ENCODE results near the gene ADAMTS10. TPM values are rescaled to one million over a fixed set of nuclear protein-coding genes. Genes with fewer than 3 reads are reported as not detected.
"Not testable (repeated sequence)": the region's sequence is repeated elsewhere in the genome, so short reads cannot be mapped to it uniquely, and the experiment has no call there.

ADAMTS10 gene
- total RNA-seq, 4 donors from 2014 or later: 16.7 to 46.7 (median 22.5) TPM

DNA sequence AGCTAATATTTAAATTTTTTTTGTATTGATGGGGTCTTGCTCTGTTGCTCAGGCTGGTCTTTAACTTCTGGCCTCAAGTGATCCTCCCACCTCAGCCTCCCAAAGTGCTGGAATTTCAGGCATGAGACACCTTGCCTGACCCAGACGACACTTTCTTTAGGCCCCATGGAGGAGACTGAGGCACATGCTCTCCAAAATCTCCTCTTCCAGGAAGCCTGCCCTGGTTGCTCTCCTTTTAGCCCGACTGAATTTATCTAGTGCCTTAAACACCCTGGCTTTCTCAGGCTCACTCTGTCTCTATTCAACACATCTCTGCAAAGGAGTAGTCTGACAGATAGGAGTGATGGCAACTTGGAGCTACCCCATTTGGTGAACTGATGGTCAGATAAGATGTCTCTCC lies 52.2 kb downstream of the ADAMTS10 start:
- DNase-seq (ENCODE audit: low spot score) (no peak), ATAC-seq (ENCODE audit: low FRiP score) (no peak)
- no peak for TF ChIP-seq CTCF (IDR thresholded peaks at IDR 0.05)

- TF ChIP-seq CTCF (IDR thresholded peaks at IDR 0.05): no peak
Observed at GRCh38 chr19:8557642-8558238, 52.8 kb downstream of the ADAMTS10 start.

GRCh38 chr19:8553729-8554128 lies 56.8 kb downstream of the ADAMTS10 start:
- not testable (repeated sequence) for ATAC-seq (ENCODE audit: low FRiP score); DNase-seq (ENCODE audit: low spot score)

More at GRCh38 chr19:8557642-8558238, 52.8 kb downstream of the ADAMTS10 start:
- DNase-seq (ENCODE audit: low spot score): no peak
- ATAC-seq (ENCODE audit: low FRiP score): no peak

DNA sequence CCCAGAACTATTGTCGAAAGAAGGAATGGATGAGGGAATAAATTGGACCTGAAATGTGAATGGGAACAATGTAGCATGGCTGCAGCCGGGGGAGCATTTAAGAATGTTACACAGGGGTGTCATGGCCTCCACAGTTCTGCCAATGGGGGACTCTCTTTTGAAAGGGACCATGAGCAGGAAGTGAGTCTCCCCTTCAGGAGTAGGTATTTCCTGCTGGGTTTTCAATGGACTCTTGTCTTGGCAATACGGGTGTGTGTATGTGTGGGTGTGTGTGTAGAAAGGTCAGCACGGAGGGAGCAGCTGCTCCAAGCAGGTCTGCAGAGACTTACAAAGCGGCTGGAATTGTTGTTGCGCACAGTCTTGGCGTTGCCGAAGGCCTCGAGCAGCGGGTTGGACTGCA lies 57.7 kb downstream of the ADAMTS10 start:
- ATAC-seq (ENCODE audit: low FRiP score): no peak
- no peak for TF ChIP-seq CTCF (IDR thresholded peaks at IDR 0.05)
- DNase-seq (ENCODE audit: low spot score): no peak

DNA sequence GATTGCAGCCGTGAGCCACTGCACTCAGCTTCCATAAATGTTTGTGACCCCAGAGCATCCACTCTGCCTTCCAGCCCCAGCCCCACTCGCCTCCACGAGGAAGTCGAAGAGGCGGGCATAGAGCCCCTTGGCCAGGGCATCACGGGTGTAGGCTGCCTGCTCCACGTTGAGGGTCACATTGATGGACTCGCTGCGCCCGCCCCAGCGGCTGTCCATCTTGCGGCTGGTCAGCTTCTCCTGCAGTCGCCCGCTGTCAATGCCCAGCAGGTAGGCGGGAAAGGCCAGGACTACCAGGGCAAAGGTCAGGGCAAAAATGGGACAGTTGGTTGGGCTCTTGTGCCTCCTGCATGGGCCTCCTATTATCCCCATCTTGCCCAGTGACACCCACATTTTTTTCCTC lies 60.4 kb downstream of the ADAMTS10 start:
- no peak for TF ChIP-seq CTCF (IDR thresholded peaks at IDR 0.05)
- DNase-seq (ENCODE audit: low spot score): no peak
- ATAC-seq (ENCODE audit: low FRiP score): no peak

- TF ChIP-seq CTCF (IDR thresholded peaks at IDR 0.05): no peak
- ATAC-seq (ENCODE audit: low FRiP score) (no peak), DNase-seq (ENCODE audit: low spot score) (no peak)
Observed at GRCh38 chr19:8545743-8546142, 64.8 kb downstream of the ADAMTS10 start.

GRCh38 chr19:8544168-8544567 lies 66.3 kb downstream of the ADAMTS10 start:
- TF ChIP-seq CTCF (IDR thresholded peaks at IDR 0.05): no peak
- DNase-seq (ENCODE audit: low spot score) (no peak), ATAC-seq (ENCODE audit: low FRiP score) (no peak)

Measured in omental fat pad (tissue), 4 donors.